ENCODE results near the gene BICC1. TPM values are rescaled to one million over a fixed set of nuclear protein-coding genes. Genes with fewer than 3 reads are reported as not detected.
A peak's percentile ranks its signal among the peaks of the same experiment; 100 is the strongest.

The BICC1 gene
- total and polyA plus RNA-seq, 2 donors (not counting 1 experiment from before 2014, with no cell fraction given), result 22.6 to 64.7 TPM

DNA sequence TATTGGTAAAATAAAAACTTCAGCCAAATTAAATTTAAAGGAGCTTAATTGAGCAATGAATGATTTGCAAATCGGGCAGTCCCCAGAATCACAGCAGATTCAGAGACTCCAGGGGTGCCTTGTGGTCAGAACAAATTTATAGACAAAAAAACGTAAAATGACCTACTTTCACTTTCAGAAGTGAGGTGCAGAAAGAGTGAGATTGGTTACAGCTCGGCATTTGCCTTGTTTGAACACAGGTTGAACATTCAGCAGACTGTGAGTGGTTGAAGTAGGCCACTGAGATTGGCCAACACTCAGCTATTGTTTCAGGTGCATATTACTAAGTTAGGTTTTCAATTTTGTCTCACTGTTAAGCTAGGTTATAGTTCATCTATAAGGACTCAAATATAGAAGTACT is 153.4 kb downstream of the BICC1 start:
- no peaks in the 10 kb centered on the region for H3K9me3 ChIP-seq (ENCODE audit: control insufficient read depth, insufficient read depth, low read depth, low read length)
- no peaks in the 10 kb centered on the region for H3K27me3 ChIP-seq (ENCODE audit: control insufficient read depth, insufficient read depth, low read length)
- peak; percentile 45 to 51 for DNase-seq (ENCODE audit: low read depth in 2 of 2)
- no peaks in the 10 kb centered on the region for H3K36me3 ChIP-seq (ENCODE audit: control insufficient read depth, insufficient read depth, low read length)
- TF ChIP-seq EZH2 (IDR thresholded peaks at IDR 0.05; ENCODE audit: low read length, missing control alignments), result no peak
- TF ChIP-seq, protein P1, sequence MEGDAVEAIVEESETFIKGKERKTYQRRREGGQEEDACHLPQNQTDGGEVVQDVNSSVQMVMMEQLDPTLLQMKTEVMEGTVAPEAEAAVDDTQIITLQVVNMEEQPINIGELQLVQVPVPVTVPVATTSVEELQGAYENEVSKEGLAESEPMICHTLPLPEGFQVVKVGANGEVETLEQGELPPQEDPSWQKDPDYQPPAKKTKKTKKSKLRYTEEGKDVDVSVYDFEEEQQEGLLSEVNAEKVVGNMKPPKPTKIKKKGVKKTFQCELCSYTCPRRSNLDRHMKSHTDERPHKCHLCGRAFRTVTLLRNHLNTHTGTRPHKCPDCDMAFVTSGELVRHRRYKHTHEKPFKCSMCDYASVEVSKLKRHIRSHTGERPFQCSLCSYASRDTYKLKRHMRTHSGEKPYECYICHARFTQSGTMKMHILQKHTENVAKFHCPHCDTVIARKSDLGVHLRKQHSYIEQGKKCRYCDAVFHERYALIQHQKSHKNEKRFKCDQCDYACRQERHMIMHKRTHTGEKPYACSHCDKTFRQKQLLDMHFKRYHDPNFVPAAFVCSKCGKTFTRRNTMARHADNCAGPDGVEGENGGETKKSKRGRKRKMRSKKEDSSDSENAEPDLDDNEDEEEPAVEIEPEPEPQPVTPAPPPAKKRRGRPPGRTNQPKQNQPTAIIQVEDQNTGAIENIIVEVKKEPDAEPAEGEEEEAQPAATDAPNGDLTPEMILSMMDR (conservative IDR thresholded peaks at IDR 0.05 in 1 of 2, IDR thresholded peaks at IDR 0.05 in 1 of 2; ENCODE audit: low read depth in 1 of 2, low read length in 2 of 2), result no peak
- no peak overlapping the region for H2AFZ ChIP-seq (ENCODE audit: low read length)
- peak overlapping the region; percentile 24 for H3K27ac ChIP-seq (ENCODE audit: insufficient read depth, low read length)
- peak overlapping the region; percentile 83 for H3K4me2 ChIP-seq (ENCODE audit: extremely low read depth, insufficient read depth, low read length)
- peak overlapping the region; percentile 35 to 53 (median 43) for H3K4me3 ChIP-seq (replicated peaks in 1 of 4; ENCODE audit: control extremely low read depth in 1 of 4, insufficient read depth in 1 of 4, low read depth in 3 of 4, low read length in 4 of 4)
- no peaks in the 10 kb centered on the region for H4K20me1 ChIP-seq (ENCODE audit: control insufficient read depth, extremely low read depth, insufficient read depth, low read length)
- peaks cover 9% of the 10 kb centered on the region for H3K4me1 ChIP-seq (ENCODE audit: control insufficient read depth, extremely low read depth, insufficient read depth, low read length)
- H3K9ac ChIP-seq (ENCODE audit: insufficient read depth, low read length), result no peak overlapping the region
- H3K79me2 ChIP-seq (ENCODE audit: control insufficient read depth, insufficient read depth, low read length), result peaks cover 7% of the 10 kb centered on the region

GRCh38 chr10:58667658-58668310 is 155.1 kb downstream of the BICC1 start:
- Histone ChIP-seq H4K20me1 (ENCODE audit: control insufficient read depth, extremely low read depth, insufficient read depth, low read length) (no peaks in the 10 kb centered on the region), H3K4me3 (replicated peaks in 1 of 4; ENCODE audit: control extremely low read depth in 1 of 4, insufficient read depth in 1 of 4, low read depth in 3 of 4, low read length in 4 of 4) (no peak overlapping the region), H3K27ac (ENCODE audit: insufficient read depth, low read length) (no peak overlapping the region), H3K9me3 (ENCODE audit: control insufficient read depth, insufficient read depth, low read depth, low read length) (no peaks in the 10 kb centered on the region), H3K4me1 (ENCODE audit: control insufficient read depth, extremely low read depth, insufficient read depth, low read length) (no peaks in the 10 kb centered on the region), H3K4me2 (ENCODE audit: extremely low read depth, insufficient read depth, low read length) (no peak overlapping the region), H3K27me3 (ENCODE audit: control insufficient read depth, insufficient read depth, low read length) (no peaks in the 10 kb centered on the region), H3K36me3 (ENCODE audit: control insufficient read depth, insufficient read depth, low read length) (no peaks in the 10 kb centered on the region), H2AFZ (ENCODE audit: low read length) (no peak overlapping the region), H3K79me2 (ENCODE audit: control insufficient read depth, insufficient read depth, low read length) (peaks cover 7% of the 10 kb centered on the region), H3K9ac (ENCODE audit: insufficient read depth, low read length) (no peak overlapping the region)
- DNase-seq (ENCODE audit: low read depth in 2 of 2), result no peak
- TF ChIP-seq, protein P1 (conservative IDR thresholded peaks at IDR 0.05 in 1 of 2, IDR thresholded peaks at IDR 0.05 in 1 of 2; ENCODE audit: low read depth in 1 of 2, low read length in 2 of 2), result no peak
- no peak for TF ChIP-seq EZH2 (IDR thresholded peaks at IDR 0.05; ENCODE audit: low read length, missing control alignments)

- H3K4me1 ChIP-seq (ENCODE audit: control insufficient read depth, extremely low read depth, insufficient read depth, low read length), result no peaks in the 10 kb centered on the region
- H4K20me1 ChIP-seq (ENCODE audit: control insufficient read depth, extremely low read depth, insufficient read depth, low read length), result no peaks in the 10 kb centered on the region
- H3K79me2 ChIP-seq (ENCODE audit: control insufficient read depth, insufficient read depth, low read length), result no peaks in the 10 kb centered on the region
- peak in 1 of 2 donors; percentile 70 for DNase-seq (ENCODE audit: low read depth in 2 of 2)
- H3K36me3 ChIP-seq (ENCODE audit: control insufficient read depth, insufficient read depth, low read length), result no peaks in the 10 kb centered on the region
- H3K27ac ChIP-seq (ENCODE audit: insufficient read depth, low read length), result no peak overlapping the region
- H3K4me2 ChIP-seq (ENCODE audit: extremely low read depth, insufficient read depth, low read length), result no peak overlapping the region
- H3K27me3 ChIP-seq (ENCODE audit: control insufficient read depth, insufficient read depth, low read length), result no peaks in the 10 kb centered on the region
- TF ChIP-seq, protein P1 (conservative IDR thresholded peaks at IDR 0.05 in 1 of 2, IDR thresholded peaks at IDR 0.05 in 1 of 2; ENCODE audit: low read depth in 1 of 2, low read length in 2 of 2), result no peak
- TF ChIP-seq EZH2 (IDR thresholded peaks at IDR 0.05; ENCODE audit: low read length, missing control alignments), result no peak
- H3K4me3 ChIP-seq (replicated peaks in 1 of 4; ENCODE audit: control extremely low read depth in 1 of 4, insufficient read depth in 1 of 4, low read depth in 3 of 4, low read length in 4 of 4), result no peak overlapping the region
- H2AFZ ChIP-seq (ENCODE audit: low read length), result no peak overlapping the region
- H3K9me3 ChIP-seq (ENCODE audit: control insufficient read depth, insufficient read depth, low read depth, low read length), result no peaks in the 10 kb centered on the region
- no peak overlapping the region for H3K9ac ChIP-seq (ENCODE audit: insufficient read depth, low read length)
Observed at GRCh38 chr10:58672845-58673244, 160.2 kb downstream of the BICC1 start.
